Measurements from ENCODE around the gene AAMP. TPM values are rescaled to one million over a fixed set of nuclear protein-coding genes. Genes with fewer than 3 reads are reported as not detected.
"Not testable (repeated sequence)": the region's sequence is repeated elsewhere in the genome, so short reads cannot be mapped to it uniquely, and the experiment has no call there.

Gene AAMP
- total RNA-seq, 2 donors from 2014 or later: 43.3 to 45.0 TPM

- intact Hi-C loops (cut with DNase I): no loop called here
- DNase-seq (ENCODE audit: low spot score): no peak
Measured at GRCh38 chr2:218280260-218280870, 10.4 kb upstream of the AAMP start.

- intact Hi-C loops (cut with DNase I): no loop called here
- no peak for DNase-seq (ENCODE audit: low spot score)
Measured at GRCh38 chr2:218278531-218279360, 8.8 kb upstream of the AAMP start.

DNA sequence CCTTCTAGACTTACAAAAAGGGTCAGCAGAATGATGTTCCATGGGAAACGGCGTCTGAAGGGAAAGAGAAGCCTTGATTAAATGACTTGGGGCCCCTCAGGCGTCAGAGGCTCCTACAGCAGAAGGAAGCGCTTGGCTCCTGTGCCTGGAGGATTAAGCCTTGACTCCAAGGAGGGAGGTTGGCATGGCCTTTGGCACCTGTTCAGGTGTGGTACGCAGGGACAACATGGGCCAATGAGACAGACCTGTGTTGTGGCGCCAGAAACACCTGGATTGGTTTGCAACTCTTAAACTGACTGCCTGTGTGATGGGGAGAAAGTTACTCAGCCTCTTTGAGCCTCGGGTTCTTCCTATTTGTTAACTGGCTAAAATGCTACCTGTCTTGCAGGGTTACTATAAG lies 8.0 kb upstream of the AAMP start:
- DNase-seq (ENCODE audit: low spot score): no peak
- intact Hi-C loops (cut with DNase I): no loop called here

- no peak for DNase-seq (ENCODE audit: low spot score)
- intact Hi-C loops (cut with DNase I): no loop called here
Measured at GRCh38 chr2:218276986-218277755, 7.2 kb upstream of the AAMP start.

DNA sequence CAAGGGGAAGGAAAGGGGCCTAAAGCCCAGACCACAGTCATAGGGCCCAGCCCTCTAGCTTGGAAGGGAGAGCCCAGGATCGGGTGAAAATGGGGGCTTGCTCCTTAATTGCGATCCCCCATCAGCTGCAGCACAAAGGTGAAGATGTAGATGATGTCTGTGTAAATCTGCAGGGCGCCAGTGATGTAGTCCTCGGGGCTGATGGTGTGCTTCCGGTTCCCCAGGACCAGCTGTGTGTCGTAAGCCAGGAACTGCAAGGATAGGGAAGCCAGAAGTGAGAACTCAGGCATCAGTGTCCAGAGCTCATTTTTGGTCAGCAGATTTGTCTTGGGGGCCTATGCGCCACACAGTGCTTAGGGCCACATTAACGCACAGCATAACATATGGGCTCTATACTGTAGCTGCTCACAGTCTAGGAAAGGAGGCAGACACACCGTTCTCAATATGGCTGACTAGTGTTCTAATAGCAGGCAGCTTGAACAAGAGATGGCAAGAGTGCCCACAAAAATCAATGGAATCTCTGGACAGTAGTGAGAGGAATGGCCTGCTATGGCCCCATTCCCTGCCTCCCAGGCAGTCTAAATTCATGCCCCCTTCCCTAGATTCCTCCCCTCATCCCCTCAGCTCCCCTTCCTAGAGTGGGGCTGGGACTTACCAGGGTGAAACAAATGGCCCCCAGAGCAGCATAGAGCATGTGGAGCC lies 5.6 kb upstream of the AAMP start:
- intact Hi-C loops (cut with DNase I): no loop called here
- no peak for DNase-seq (ENCODE audit: low spot score)

GRCh38 chr2:218274586-218274985 lies 4.6 kb upstream of the AAMP start:
- intact Hi-C loops (cut with DNase I): loop anchor here in 1 of 2 donors (5.0 kb wide), 1 partner anchor 123 kb away; the partner anchor contains the start of gene CTDSP1
- no peak for DNase-seq (ENCODE audit: low spot score)

GRCh38 chr2:218273908-218274249 lies 3.9 kb upstream of the AAMP start:
- no peak for DNase-seq (ENCODE audit: low spot score)
- intact Hi-C loops (cut with DNase I): loop anchor here in 1 of 2 donors (5.0 kb wide), 1 partner anchor 123 kb away; the partner anchor contains the start of gene CTDSP1

GRCh38 chr2:218273214-218273907 lies 3.4 kb upstream of the AAMP start:
- intact Hi-C loops (cut with DNase I): loop anchor here in 1 of 2 donors (5.0 kb wide), 1 partner anchor 124 kb away; the partner anchor contains the start of gene CTDSP1
- not testable (repeated sequence) for DNase-seq (ENCODE audit: low spot score)

- DNase-seq (ENCODE audit: low spot score): peak; percentile 95
- intact Hi-C loops (cut with DNase I): loop anchor here in 1 of 2 donors (5.0 kb wide), 1 partner anchor 125 kb away; the partner anchor contains the start of gene CTDSP1
Measured at GRCh38 chr2:218272531-218273212, 2.7 kb upstream of the AAMP start.

DNA sequence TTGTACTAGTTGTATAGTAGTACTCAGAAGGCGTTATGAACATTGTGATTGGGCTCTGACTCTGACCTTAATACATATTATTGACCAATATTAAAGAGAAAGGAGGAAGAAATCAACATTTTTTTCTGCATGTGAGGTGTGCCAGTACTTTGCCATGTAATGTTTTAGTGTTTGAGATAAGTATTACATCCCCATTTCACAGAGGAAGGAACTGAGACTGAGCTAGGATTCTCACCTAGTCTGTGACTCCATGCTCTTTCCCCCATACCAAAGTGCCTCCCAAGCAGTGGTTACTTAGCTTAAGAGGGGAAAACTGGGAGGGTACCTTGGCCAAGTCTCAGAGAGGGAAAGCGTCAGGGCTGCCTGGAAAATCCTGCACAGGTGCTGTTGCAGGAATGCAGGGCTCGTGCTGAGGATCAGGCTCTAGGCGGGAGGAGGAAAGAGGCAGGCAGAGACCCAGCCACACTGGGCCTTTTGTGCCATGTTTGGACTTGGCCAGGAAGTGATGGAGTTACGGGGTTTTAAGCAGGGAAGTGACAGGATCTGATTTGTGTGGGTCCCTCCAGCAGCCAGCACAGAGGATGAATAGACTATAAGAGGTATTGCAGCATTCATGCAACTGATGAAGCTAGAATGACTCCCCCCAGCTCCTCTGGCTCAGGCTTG lies 2.1 kb upstream of the AAMP start:
- no peak for DNase-seq (ENCODE audit: low spot score)
- intact Hi-C loops (cut with DNase I): loop anchor here in 1 of 2 donors (5.0 kb wide), 1 partner anchor 125 kb away; the partner anchor contains the start of gene CTDSP1

GRCh38 chr2:218271487-218271797 lies 1.5 kb upstream of the AAMP start:
- no peak for DNase-seq (ENCODE audit: low spot score)
- intact Hi-C loops (cut with DNase I): loop anchor here in 1 of 2 donors (5.0 kb wide), 1 partner anchor 126 kb away; the partner anchor contains the start of gene CTDSP1

- intact Hi-C loops (cut with DNase I): loop anchor here in 1 of 2 donors (5.0 kb wide), 1 partner anchor 126 kb away; the partner anchor contains the start of gene CTDSP1
- DNase-seq (ENCODE audit: low spot score): peak; percentile 84
Measured at GRCh38 chr2:218270721-218271486, 967 bp upstream of the AAMP start.

DNA sequence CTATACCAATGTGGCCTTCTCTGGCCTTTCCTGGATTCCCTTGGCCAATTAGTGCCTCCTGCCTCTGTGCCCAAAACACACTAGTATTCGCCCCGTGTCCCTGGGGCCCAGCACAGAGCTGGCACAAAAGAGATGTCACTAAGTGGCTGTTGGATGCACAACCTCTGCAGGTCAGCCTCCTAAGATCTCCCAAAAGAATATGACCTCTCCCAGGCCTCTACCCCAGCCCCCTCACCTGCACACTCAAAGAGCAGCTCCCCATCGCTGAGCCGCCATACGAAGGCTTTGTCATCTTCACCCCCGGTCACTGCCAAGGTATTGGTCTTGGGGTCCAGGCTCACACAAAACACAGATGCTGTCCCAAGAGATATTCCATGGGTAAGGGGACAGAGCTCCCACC lies 2.7 kb downstream of the AAMP start:
- DNase-seq (ENCODE audit: low spot score): no peak
- intact Hi-C loops (cut with DNase I): no loop called here

GRCh38 chr2:218266316-218266979 lies 3.5 kb downstream of the AAMP start:
- peak; percentile 66 for DNase-seq (ENCODE audit: low spot score)
- intact Hi-C loops (cut with DNase I): no loop called here

DNA sequence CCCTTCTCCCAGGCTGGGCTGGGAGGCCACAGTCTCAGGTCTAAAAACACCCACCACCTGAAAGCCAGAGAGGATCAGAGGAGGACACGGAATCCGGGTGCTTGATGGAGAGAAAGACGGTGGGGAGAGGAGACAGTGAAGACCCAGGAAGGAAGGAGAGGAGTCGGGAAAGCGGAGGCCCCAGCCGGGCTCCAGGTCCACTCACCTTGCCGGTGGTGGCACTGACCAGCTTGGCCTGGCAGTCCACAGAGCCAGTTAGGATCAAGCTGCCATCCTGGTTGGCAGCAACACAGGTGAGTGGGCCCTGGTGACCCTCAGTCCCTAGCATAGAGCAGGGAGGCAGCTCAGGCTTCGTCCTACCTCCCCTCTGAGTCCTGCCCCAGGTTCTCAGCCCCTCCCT lies 4.3 kb downstream of the AAMP start:
- DNase-seq (ENCODE audit: low spot score): peak; percentile 53
- intact Hi-C loops (cut with DNase I): no loop called here
